GM12875 (cell line): ENCODE data around the gene KCNT1.

Source experiments
- H3K4me3 ChIP-seq: one replicate; pipeline ENCODE4 v1.5.1; 2011; ENCODE audit warnings: low read depth, low read length, control low read depth
- CTCF ChIP-seq: IDR thresholded peaks from 2 replicates; pipeline ENCODE4 v1.5.1; 2011; ENCODE audit warnings: low read depth, mild to moderate bottlenecking, control low read depth, inconsistent platforms, low read length, moderate library complexity, borderline replicate concordance; ENCODE audit not compliant: insufficient read depth

Gene KCNT1

GRCh38 chr9:135673941-135674340, 28.0 kb upstream of the KCNT1 start:
- no peak for TF ChIP-seq CTCF
- no peak overlapping the region for H3K4me3 ChIP-seq

- TF ChIP-seq CTCF, result no peak
- H3K4me3 ChIP-seq, result no peak overlapping the region
These were observed 27.0 kb upstream of the KCNT1 start for GRCh38 chr9:135674977-135675376.

- no peak overlapping the region for H3K4me3 ChIP-seq
- no peak for TF ChIP-seq CTCF
These were observed 25.1 kb upstream of the KCNT1 start for GRCh38 chr9:135676891-135677290.

- no peak for TF ChIP-seq CTCF
These were observed 24.3 kb upstream of the KCNT1 start for GRCh38 chr9:135677641-135678168.

GRCh38 chr9:135678236-135679017, 23.6 kb upstream of the KCNT1 start:
- TF ChIP-seq CTCF, result no peak
- no peak overlapping the region for H3K4me3 ChIP-seq

More at GRCh38 chr9:135677641-135678168, 24.3 kb upstream of the KCNT1 start:
- no peak overlapping the region for H3K4me3 ChIP-seq

- H3K4me3 ChIP-seq, result no peak overlapping the region
These were observed 21.9 kb upstream of the KCNT1 start for GRCh38 chr9:135680056-135680455.

More at GRCh38 chr9:135680056-135680455, 21.9 kb upstream of the KCNT1 start:
- TF ChIP-seq CTCF, result no peak
